ENCODE results near the gene EIF4H. TPM values are rescaled to one million over a fixed set of nuclear protein-coding genes. Genes with fewer than 3 reads are reported as not detected.
"Not testable (repeated sequence)": the region's sequence is repeated elsewhere in the genome, so short reads cannot be mapped to it uniquely, and the experiment has no call there.

The EIF4H gene
- total RNA-seq, 1 donor from 2014 or later = 404 TPM

DNA sequence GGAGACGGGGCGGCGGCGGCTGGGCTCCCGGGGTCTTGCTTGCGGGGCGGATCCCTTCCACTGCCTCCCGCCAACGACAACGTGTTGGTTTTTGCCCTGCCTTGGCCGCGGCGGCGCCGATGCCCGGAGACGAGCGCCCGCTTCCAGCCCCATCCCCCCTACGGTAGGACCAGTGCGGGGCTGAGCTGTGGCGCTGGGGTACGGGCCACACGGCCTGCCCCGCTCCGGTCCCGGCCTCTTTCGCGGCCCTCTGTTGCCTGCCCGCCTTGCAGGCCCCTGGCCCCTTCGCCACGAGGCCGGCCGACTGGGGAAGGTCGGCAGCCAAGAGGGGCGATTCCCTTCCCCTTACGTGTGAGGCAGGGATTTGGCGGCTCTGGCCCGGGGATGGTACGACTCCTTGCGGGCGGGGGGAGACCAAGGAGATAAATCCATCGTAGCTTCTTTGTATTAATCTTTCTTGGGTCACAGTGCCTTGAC is 488 bp downstream of the EIF4H start:
- DNase-seq (ENCODE audit: low read depth in 2 of 2) = peak in 1 of 2 donors; percentile 86

DNA sequence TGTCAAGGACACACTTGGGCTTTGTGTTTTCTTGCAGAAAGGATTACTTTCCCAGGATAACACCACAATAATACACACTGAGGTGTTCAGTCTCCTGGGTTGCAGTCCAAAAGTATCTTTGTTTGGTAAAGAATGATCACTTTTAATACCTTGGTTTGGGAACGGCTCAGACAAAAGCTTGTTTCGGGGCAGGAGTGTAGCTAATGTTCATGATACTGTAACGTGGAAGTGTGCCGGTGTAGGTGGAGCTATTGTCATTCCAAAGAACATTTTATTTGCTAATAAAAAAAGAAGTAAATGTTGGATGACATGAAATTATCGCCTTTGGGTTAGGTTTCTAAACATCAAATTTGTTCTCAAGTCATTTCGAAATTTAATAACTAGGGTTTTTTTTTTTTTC is 1.2 kb downstream of the EIF4H start:
- DNase-seq (ENCODE audit: low read depth in 2 of 2) = peak in 1 of 2 donors; percentile 41

DNA sequence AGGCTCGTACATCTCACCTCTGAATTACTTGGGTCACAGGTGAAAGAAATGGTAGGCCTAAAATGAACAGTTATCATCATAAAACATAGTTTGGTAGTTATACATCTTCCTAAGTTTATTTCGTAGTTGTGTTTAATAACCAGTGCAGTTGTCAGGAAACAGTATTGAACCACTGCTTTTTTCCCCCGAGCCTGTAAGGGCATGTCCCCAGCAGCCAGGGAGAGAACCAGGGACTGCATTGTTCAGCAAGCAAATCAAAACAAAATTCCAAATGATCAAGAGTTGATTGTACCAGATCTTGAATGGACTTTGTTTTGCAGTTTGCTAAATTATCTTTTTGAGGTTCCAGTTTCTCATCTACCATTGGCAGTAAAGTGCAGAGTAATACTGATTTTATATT is 2.4 kb downstream of the EIF4H start:
- DNase-seq (ENCODE audit: low read depth in 2 of 2) = peak in 1 of 2 donors; percentile 53

DNA sequence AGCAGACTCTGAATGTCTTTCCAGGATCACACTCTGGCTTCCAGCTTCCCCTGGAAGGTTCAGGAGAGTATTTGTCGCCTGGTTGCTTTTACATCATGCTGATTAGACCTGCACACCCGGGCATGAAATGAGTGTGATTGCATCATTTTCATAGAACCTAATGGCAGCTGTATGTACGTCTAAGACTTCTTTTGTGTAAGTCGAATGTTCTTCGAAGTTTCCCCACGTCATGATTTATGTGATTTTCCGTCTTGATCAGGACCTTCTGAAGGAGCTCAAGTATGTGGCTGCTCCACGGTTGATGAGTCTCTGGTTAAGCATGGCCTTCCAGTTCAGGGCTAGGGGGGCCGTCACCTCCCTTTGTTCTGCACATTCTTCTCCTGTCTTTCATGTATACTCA is 4.5 kb downstream of the EIF4H start:
- DNase-seq (ENCODE audit: low read depth in 2 of 2) = no peak

DNA sequence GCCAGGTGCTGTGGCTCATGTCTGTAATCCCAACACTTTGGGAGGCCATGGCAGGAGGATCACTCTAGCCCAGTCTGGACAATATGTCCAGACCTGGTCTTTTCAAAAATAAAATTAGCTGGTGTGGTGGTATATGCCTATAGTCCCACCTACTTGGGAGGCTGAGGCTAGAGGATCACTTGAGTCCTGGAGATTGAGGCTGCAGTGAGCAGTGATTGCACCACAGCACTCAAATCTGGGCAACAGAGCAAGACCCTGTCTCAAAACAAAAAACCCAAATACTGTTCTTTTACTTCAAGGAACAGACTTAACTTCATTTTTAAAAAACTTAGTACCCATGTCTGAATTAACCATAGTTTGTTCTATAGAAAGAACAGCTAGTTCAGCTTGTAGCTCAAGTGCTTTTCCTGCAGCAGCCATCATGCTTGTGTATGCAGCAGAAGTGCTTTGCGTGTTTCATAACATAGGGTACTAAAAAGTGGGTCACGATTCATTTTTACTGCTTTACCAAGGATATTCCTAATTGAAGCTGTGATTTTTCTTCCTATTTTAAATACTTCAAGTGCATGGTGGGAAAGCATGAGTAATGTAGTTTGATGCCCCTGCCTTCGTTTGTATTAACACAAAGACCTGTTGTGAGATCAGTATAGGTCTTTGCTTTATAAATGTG is 5.9 kb downstream of the EIF4H start:
- no peak for DNase-seq (ENCODE audit: low read depth in 2 of 2)

DNA sequence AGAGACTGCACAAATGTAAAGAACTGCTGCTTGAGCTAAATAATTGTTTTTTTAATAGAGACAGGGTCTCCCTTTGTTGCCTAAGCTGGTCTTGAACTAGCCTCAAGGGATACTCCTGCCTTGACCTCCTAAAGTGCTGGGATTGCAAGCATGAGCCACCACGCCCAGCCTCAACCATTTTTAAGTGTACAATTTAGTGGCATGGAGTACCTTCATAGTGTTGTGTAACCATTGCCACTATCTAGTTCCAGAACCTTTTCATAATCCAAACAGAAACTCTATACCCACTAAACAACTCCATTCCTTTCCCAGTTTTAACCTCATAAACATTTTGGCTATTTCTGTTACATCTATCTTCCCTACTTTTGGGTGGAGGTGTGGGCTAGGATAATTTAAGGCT is 6.7 kb downstream of the EIF4H start:
- no peak for DNase-seq (ENCODE audit: low read depth in 2 of 2)

DNA sequence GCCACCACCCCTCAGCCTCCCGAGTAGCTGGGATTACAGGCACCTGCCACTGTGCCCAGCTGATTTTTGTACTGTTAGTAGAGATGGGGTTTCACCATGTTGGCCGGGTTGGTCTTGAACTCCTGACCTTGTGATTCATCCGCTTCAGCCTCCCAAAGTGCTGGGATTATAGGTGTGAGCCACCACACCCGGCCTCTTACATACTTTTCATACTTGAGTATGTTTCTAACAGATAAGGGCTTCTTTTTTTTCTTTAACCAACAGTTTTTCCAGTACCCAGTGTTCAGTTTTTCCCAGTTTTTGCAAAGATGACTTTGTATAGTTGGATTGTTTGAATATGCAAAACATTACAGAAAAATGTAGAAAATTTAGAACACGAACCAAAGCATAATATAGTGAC is 7.7 kb downstream of the EIF4H start:
- DNase-seq (ENCODE audit: low read depth in 2 of 2) = no peak

DNA sequence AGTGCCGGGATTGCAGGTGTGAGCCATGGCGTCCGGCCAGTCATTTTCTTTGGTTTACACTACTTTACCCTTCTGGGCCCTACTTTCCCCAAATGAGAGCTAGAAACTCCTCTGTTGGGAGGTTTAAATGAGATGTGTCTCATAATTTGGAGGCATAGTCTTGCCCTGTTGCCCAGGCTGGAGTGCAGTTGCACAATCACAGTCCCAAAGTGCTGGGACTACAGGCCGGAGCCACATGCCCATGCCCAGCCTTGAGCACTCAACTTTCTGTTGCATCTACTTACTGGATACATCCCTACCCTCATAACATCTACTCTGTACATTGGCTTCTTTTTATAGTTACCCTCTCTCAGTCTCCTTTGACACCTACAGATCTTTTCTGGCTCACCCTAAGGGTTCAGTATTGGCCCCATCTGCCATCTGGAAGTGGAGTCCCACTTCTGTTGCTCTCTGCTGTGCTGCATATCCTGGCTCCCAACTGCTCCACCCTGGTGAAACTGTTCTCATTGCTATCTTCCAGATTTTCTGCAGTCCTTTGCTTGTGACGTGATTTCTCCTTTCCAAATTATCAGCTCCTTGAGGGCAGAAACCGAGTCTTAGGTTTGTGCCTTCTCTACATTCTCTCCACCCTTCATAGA is 8.4 kb downstream of the EIF4H start:
- no peak for DNase-seq (ENCODE audit: low read depth in 2 of 2)

DNA sequence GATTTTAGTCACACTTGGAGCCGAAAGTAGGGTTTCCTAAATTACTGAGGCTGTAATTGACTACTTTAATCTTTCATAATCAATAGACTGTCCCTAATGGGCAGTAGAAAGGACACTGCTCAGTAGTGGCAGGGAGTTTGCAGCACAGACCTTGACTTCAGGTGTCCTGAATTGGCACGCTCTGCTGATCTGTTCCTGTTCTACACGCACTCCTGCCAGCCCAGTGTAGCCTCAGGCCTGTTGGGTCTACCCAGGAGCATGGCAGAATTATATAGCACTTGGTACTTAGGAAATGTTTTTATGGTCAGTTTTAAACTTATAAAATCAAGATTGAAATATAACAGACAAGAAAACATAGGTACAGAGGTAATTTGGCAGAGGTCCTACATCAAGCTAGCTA is 9.0 kb downstream of the EIF4H start:
- DNase-seq (ENCODE audit: low read depth in 2 of 2) = no peak

DNA sequence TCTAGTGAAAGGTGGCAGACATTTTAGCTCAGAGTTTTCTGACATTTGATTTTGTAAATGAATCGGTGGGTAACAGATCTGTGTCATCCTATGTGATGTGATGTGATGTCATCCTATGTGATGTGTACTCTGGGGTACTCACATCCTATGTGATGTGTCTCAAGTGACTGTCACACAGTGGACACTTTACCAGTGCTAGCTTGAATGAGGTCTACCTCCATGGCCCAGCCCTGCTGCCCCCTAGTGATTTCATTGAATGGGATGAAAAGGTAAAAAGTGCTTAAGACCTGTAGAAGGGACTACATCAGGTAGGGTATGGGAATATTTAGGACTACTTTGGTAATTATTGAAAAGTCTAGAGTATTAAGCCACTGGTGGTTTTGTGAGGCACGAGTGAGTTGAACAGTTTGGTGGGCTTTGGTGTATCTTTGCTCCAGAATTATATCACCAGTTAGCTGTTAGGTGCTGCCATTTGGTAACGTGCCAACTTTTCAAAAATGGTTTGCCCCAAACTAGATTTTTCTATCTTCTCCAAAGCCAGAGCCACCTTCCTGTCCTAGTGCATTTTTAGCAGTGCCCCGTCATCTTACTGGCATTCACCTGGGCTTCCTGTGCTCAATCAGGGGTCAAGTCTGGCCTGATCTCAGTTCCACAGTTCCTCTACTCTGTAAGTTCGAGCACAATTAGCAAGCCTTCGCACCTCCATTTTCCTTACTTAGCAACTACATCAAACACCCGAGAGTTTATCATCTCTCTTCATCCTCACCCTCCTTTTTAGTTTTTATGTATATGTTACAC is 9.7 kb downstream of the EIF4H start:
- DNase-seq (ENCODE audit: low read depth in 2 of 2) = peak in 1 of 2 donors; percentile 57

DNA sequence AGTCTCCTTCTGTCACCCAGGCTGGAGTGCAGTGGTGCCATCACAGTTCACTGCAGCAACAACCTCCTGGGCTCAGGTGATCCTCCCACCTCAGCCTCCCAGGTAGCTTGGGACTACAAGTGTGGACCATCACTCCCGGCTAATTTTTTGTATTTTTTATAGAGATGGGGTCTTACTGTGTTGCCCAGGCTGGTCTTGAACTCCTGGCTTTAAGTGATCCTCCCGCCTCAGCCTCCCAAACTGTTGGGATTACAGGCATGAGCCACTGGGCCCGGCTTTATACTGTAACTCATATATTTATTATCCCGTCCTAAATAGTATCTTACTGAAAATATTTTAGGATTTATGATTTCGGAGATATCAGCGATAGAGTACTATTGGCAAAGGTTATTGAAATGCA is 10.9 kb downstream of the EIF4H start:
- DNase-seq (ENCODE audit: low read depth in 2 of 2) = no peak

DNA sequence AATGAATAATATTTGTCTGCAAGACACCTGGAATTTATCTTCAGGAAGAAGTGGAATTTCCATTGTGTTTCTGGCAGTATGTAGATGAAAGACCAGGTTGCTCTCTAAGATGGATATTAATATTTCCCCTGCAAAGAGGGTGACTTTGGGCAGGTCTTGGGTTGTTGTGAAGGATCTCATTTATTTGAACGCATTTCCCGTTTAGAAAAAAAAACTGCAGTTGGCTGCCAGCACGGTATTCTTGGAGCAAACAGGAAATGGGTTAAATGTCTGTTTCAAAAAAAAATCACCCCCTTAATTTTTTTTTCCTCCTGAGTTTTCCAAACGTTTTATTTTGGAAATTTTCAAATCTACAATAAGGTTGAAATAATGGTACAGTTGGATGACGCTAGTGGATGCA is 11.5 kb downstream of the EIF4H start:
- peak in 1 of 2 donors; percentile 59 for DNase-seq (ENCODE audit: low read depth in 2 of 2)

DNA sequence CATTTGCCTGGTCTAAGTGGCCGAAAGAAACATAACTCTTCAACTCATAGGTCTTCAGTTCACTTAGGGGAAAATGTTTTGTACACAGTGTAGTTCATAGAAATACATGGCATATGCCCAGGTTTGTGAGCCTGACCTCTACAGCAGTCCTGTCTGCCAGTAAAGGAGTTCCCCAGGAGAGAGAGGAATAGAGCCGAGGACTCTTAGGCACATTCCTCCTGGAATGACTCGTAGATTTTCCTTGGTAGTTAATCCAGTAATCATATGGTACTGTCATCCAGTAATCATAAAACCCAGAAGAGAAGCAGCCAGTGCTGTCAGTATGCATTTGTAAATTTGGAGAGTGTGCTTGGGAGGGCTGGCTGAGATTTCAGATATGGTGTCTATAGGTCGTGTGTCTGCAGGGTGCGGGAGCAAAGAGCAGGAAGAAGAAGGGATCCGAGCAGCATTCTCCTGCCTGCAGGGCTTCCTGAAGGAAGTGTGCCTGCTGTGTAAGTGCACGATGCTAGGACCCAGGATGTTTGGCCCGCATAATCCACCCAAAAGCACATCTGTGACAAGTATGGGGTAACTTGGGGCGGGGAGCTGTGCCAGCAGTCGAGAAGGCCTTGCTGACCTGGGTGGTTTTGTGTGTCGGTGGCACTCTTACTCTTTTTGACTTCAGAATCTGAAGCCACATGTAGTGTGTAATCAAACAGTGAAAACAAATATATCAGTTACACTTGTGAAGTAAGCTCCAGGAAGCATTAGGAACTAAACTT is 13.9 kb downstream of the EIF4H start:
- peak in 1 of 2 donors; percentile 21 for DNase-seq (ENCODE audit: low read depth in 2 of 2)

DNA sequence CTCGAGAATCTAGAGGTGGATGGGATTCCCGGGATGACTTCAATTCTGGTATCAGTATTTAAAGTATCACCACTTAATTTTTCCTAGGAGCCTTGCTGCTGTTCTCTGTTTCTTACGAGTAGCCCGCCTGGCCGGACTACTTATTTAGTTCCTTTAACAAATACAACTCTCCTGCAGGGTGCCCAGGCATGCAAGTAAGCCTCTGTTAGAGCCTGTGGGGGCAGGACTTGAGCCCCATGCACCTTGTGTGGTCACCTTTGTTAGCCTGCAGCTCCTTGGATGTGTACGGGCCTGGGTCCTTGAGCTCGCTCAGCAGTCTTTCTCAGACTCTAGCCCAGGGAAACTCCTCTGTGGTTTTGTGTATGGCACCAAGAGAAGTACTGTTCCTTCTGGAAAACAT is 16.1 kb downstream of the EIF4H start:
- DNase-seq (ENCODE audit: low read depth in 2 of 2) = no peak

DNA sequence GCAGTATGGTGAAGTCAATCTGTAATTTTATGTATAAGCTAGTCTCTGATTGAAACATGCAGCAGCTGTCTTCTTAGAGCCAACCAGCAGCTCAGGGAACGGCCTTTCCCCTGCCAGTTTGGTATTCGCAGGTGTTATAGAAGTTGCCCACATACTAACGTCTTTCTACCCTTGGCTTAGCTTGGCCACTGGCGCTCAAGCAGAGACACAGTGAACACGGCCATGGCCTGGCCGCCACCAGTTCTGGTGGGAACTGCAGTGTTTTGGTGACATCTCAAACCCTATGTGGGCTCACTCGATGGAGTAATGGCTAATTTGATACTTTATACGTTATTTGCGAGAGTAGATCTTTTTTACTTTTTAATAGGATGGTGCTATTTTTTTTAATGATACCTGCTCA is 17.1 kb downstream of the EIF4H start:
- DNase-seq (ENCODE audit: low read depth in 2 of 2) = no peak

DNA sequence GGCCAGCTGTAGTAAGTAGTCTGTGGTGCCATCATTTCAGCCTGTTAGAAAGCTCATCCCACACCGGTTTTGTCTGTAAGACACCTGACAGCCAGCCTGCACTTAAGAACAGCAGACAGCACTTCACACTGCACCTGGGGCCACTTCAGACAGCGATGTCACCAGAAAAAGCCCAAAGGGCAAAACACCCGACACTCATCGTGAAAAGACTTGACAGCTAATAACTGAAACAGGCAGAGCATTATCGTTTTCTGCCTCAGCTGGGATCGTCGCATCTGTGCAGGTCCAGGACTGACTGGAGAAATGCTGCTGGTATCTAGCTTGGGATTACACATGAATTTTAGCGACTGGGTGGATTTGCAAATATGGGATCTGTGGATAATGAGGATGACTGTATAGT is 18.9 kb downstream of the EIF4H start:
- DNase-seq (ENCODE audit: low read depth in 2 of 2) = no peak

DNA sequence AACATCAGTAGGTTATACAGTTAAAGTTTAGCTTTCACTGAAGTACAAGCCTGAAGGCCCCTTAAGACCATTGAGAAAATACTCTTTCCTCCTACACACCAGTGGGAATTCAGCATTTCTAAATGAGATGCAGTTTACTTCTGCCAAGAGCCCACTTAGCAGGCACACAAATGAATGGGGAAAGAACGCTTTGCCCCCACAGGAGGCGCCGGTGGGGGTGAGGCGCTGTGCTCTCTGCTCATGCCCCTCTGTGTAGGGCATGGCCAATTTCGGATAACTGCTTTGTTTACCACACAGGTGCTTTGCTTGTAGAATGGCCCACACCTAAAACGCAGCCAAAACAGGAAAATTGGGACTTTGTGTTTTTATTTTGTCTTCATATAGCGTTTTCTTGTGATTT is 19.8 kb downstream of the EIF4H start:
- no peak for DNase-seq (ENCODE audit: low read depth in 2 of 2)

DNA sequence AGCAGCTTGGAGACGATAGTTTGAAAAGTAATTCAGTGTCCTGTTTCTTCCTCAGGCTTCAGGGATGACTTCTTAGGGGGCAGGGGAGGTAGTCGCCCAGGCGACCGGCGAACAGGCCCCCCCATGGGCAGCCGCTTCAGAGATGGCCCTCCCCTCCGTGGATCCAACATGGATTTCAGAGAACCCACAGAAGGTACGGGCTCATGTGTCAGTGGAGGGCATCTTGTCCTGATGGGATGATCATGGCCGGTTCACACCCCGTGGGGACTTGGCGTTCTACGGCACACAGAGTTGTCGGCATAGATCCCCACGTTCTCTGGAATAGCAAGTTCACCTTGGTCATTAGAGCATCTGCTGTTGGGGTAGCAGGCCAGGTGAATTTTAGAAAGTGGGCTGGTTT is 20.5 kb downstream of the EIF4H start:
- no peak for DNase-seq (ENCODE audit: low read depth in 2 of 2)

DNA sequence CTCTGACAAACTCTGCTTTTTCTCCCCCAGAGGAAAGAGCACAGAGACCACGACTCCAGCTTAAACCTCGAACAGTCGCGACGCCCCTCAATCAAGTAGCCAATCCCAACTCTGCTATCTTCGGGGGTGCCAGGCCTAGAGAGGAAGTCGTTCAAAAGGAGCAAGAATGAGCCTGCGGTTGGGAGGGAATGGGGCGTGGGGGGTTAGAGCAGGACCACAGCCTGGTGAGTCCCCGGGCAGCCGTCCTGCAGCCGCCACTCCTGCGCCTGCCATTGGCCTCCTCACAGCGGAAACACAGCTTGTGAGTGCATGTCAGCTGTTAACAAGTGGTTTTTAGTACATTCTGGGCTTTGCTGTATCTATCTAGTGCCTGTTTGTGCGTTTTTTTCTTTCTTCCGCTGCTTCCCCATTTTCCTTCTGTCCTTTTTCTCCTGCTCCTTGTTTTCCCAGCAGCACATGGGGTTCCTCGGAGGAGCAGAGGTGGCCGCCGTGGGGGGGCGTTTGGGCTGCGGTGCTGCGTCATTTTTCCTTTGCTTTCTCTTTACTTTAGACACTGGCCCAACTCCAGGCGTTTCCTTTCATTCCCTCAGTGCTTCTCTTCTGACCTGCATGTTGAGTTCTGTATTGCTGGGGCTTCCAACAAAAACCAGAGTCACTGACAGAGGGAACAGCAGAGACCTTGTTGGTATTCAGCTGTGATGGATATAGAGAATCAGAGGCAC is 21.1 kb downstream of the EIF4H start:
- not testable (repeated sequence) for DNase-seq (ENCODE audit: low read depth in 2 of 2)

DNA sequence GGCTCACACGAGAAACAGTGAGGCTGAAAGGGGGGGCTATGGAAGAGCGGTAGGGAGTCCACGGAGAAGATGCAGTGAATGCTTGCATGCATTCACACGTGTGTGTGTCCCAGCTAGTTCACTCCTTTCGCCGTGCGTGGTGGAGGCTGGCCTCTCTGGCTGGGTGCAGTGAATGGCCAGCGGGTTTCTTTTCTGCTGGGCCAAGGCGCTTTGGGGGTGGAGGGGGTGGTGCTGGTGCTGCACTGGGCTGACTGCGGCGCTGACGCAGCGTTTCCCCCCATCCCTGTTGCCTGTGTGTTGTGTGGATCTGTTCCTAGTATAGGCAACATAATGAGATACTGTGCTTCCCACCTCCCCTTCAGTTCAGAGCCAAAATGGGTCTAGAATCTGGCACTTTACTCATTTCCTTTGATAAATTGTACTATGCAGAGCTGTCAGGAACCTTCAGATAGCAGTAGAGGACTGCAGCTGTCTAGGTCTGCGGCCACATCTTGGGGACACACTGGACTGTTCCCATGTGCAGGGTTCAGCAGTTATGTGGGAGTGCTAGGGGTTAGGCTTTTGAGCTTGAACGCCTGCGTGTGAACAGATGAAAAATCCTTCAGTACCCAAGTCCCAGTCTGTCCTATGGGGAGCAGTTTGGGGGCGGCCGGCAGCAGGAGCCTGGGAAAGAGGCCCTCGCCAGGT is 22.0 kb downstream of the EIF4H start:
- not testable (repeated sequence) for DNase-seq (ENCODE audit: low read depth in 2 of 2)
